H1 (cell line): ENCODE data around the gene DCAF6. TPM values are rescaled to one million over a fixed set of nuclear protein-coding genes. Genes with fewer than 3 reads are reported as not detected.

ENCODE experiments used
- CTCF ChIA-PET: fragments of 300-600 bp; sonication (Branson Sonifier 250); formaldehyde crosslinking; loops from one replicate; lab custom pipeline; 2021; ENCODE audit not compliant: partially characterized antibody; lab: Charles Lee
- POLR2A ChIA-PET: fragments of 300-600 bp; sonication (Branson Sonifier 250); formaldehyde crosslinking; loops from one replicate; lab custom pipeline; 2021; ENCODE audit warnings: inconsistent platforms; ENCODE audit not compliant: partially characterized antibody; lab: Charles Lee
- DNase-seq, 2 experiments: peaks; one replicate each; pipeline versions ENCODE4 v3.0.0 to v3.0.0-alpha.2; 2010 to 2022; ENCODE audit warnings: low spot score in 2 of 2, low read depth in 1 of 2, mixed read lengths in 1 of 2
- FAIRE-seq: peaks from 2 replicates; lab custom pipeline; 2011; peaks lifted over from hg19 to GRCh38; lab: Jason Lieb, UNC
- H2AFZ ChIP-seq: 2 replicates; pipeline ENCODE4 v1.8.1; 2012; ENCODE audit warnings: low read length, inconsistent platforms
- H2AK5ac ChIP-seq: 2 replicates; pipeline ENCODE4 v1.6.1; 2013; ENCODE audit warnings: low read depth, low read length
- H2BK120ac ChIP-seq: replicated peaks from 2 replicates; pipeline ENCODE3; 2013; ENCODE audit warnings: low read depth, low read length, inconsistent platforms
- H2BK12ac ChIP-seq: 2 replicates; pipeline ENCODE4 v1.6.1; 2013; ENCODE audit warnings: low read depth, low read length
- H2BK15ac ChIP-seq: 2 replicates; pipeline ENCODE4 v1.6.1; 2013; ENCODE audit warnings: low read length
- H2BK20ac ChIP-seq: 2 replicates; pipeline ENCODE4 v1.6.1; 2013; ENCODE audit warnings: low read length
- H2BK5ac ChIP-seq: 2 replicates; pipeline ENCODE4 v1.6.1; 2013; ENCODE audit warnings: low read depth, low read length
- H3K14ac ChIP-seq: 2 replicates; pipeline ENCODE4 v1.6.1; 2013; ENCODE audit warnings: inconsistent platforms; ENCODE audit not compliant: insufficient read length
- H3K18ac ChIP-seq: 2 replicates; pipeline ENCODE4 v1.6.1; 2013; ENCODE audit warnings: low read length; ENCODE audit errors: extremely low read depth
- H3K23ac ChIP-seq: 2 replicates; pipeline ENCODE4 v1.6.1; 2013; ENCODE audit warnings: inconsistent platforms; ENCODE audit not compliant: insufficient read length
- H3K23me2 ChIP-seq: 2 replicates; pipeline ENCODE4 v1.6.1; 2013; ENCODE audit warnings: low read depth, low read length
- H3K27ac ChIP-seq: 2 replicates; pipeline ENCODE4 v1.6.1; 2011; ENCODE audit warnings: low read depth, low read length, inconsistent platforms
- H3K27me3 ChIP-seq, 4 experiments: replicated peaks in 1 of 4; 1 replicate in 1 of 4; 2 replicates in 3 of 4; pipeline versions ENCODE4 v1.6.1 to v1.8.1; 2011 to 2013; ENCODE audit warnings: low read length in 3 of 4, mild to moderate bottlenecking in 3 of 4, inconsistent platforms in 2 of 4, mixed read lengths in 2 of 4, moderate library complexity in 1 of 4; ENCODE audit not compliant: control insufficient read depth in 3 of 4, insufficient read depth in 3 of 4; ENCODE audit errors: extremely low read depth in 1 of 4
- H3K36me3 ChIP-seq, 4 experiments: 2 replicates each; pipeline versions ENCODE4 v1.6.1 to v1.8.1; 2011 to 2013; ENCODE audit warnings: mild to moderate bottlenecking in 4 of 4, low read length in 3 of 4, moderate library complexity in 2 of 4, control low read depth in 1 of 4, inconsistent platforms in 1 of 4; ENCODE audit not compliant: insufficient read depth in 4 of 4, control insufficient read depth in 2 of 4
- H3K4ac ChIP-seq: replicated peaks from 2 replicates; pipeline ENCODE3; 2013; ENCODE audit warnings: low read length, low read depth, mixed read lengths, inconsistent platforms; ENCODE audit not compliant: insufficient read length
- H3K4me1 ChIP-seq, 4 experiments: replicated peaks in 1 of 4; 1 replicate in 1 of 4; 2 replicates in 3 of 4; pipeline versions ENCODE4 v1.6.1 to v1.8.1; 2011 to 2013; ENCODE audit warnings: low read length in 3 of 4, inconsistent platforms in 2 of 4, mixed read lengths in 1 of 4; ENCODE audit not compliant: insufficient read depth in 4 of 4, control insufficient read depth in 3 of 4
- H3K4me2 ChIP-seq, 2 experiments: 2 replicates each; pipeline versions ENCODE4 v1.6.1 to v1.8.1; 2011 to 2013; ENCODE audit warnings: low read depth in 2 of 2, low read length in 2 of 2, control low read depth in 1 of 2, inconsistent platforms in 1 of 2, mild to moderate bottlenecking in 1 of 2; ENCODE audit not compliant: insufficient read depth in 1 of 2
- H3K4me3 ChIP-seq, 4 experiments: fragments of 200-600, 300-600 bp in 1 of 4; sonication (generic), shearing (Covaris generic), sonication (Bioruptor Twin) in 1 of 4; 2 replicates each; pipeline versions ENCODE4 v1.5.1 to v1.8.1; 2011 to 2016; ENCODE audit warnings: low read length in 4 of 4, low read depth in 3 of 4, control low read depth in 2 of 4, inconsistent platforms in 2 of 4, mild to moderate bottlenecking in 2 of 4, mixed read lengths in 1 of 4, moderate library complexity in 1 of 4; ENCODE audit not compliant: insufficient read depth in 2 of 4; ENCODE audit errors: extremely low read depth in 1 of 4
- H3K56ac ChIP-seq: replicated peaks from 2 replicates; pipeline ENCODE3; 2013; ENCODE audit warnings: low read depth, mild to moderate bottlenecking, mixed read lengths, low read length, inconsistent platforms; ENCODE audit not compliant: insufficient read length
- H3K79me1 ChIP-seq: 2 replicates; pipeline ENCODE4 v1.6.1; 2013; ENCODE audit warnings: low read depth, low read length, control low read depth
- H3K79me2 ChIP-seq, 2 experiments: 2 replicates each; pipeline versions ENCODE4 v1.6.1 to v1.8.1; 2012 to 2013; ENCODE audit warnings: low read length in 2 of 2, mild to moderate bottlenecking in 2 of 2, inconsistent platforms in 1 of 2; ENCODE audit not compliant: insufficient read depth in 2 of 2, control insufficient read depth in 1 of 2
- H3K9ac ChIP-seq, 4 experiments: replicated peaks in 1 of 4; 1 replicate in 1 of 4; 2 replicates in 3 of 4; pipeline versions ENCODE4 v1.6.1 to v1.8.1; 2011 to 2013; ENCODE audit warnings: low read depth in 3 of 4, low read length in 3 of 4, control low read depth in 2 of 4, mild to moderate bottlenecking in 2 of 4, moderate library complexity in 2 of 4, inconsistent platforms in 1 of 4; ENCODE audit errors: extremely low read depth in 1 of 4
- H3K9me3 ChIP-seq, 2 experiments: 2 replicates each; pipeline versions ENCODE4 v1.6.1 to v1.8.1; 2012 to 2013; ENCODE audit warnings: mild to moderate bottlenecking in 2 of 2, moderate library complexity in 2 of 2, control low read depth in 1 of 2, inconsistent platforms in 1 of 2, low read depth in 1 of 2, low read length in 1 of 2, mixed read lengths in 1 of 2; ENCODE audit not compliant: insufficient read depth in 2 of 2
- H4K20me1 ChIP-seq, 2 experiments: replicated peaks in 1 of 2; 2 replicates each; pipeline versions ENCODE3 to v1.8.1; 2011 to 2013; ENCODE audit warnings: inconsistent platforms in 2 of 2, low read length in 2 of 2, mild to moderate bottlenecking in 1 of 2; ENCODE audit not compliant: insufficient read depth in 2 of 2, control insufficient read depth in 1 of 2
- H4K5ac ChIP-seq: 2 replicates; pipeline ENCODE4 v1.6.1; 2013; ENCODE audit warnings: low read length, low read depth, mixed read lengths, inconsistent platforms; ENCODE audit not compliant: insufficient read length
- H4K8ac ChIP-seq: 2 replicates; pipeline ENCODE4 v1.8.0; 2013; ENCODE audit warnings: mild to moderate bottlenecking, moderate library complexity, low read length, inconsistent platforms; ENCODE audit not compliant: insufficient read depth; ENCODE audit errors: extremely low read depth
- H4K91ac ChIP-seq: replicated peaks from 2 replicates; pipeline ENCODE3; 2013; ENCODE audit warnings: low read length, mixed read lengths, inconsistent platforms; ENCODE audit not compliant: insufficient read length
- EP300 ChIP-seq, 2 experiments: IDR thresholded peaks; 1 replicate in 1 of 2; 2 replicates in 1 of 2; pipeline ENCODE4 v1.6.1; 2011 to 2012; ENCODE audit warnings: low read depth in 2 of 2, low read length in 2 of 2, mild to moderate bottlenecking in 2 of 2, borderline replicate concordance in 1 of 2, inconsistent platforms in 1 of 2, moderate library complexity in 1 of 2
- KDM5A ChIP-seq: fragments of 200-600 bp; IDR thresholded peaks from 2 replicates; pipeline ENCODE4 v1.7.1; 2012; ENCODE audit warnings: mild to moderate bottlenecking, low read length, inconsistent platforms, mixed read lengths
- MAFK ChIP-seq: IDR thresholded peaks from 2 replicates; pipeline ENCODE4 v1.6.1; 2012; ENCODE audit warnings: low read depth, mild to moderate bottlenecking, improper control_type of control experiment, low read length
- POLR2A ChIP-seq, 2 experiments: IDR thresholded peaks; 1 replicate in 1 of 2; 2 replicates in 1 of 2; pipeline ENCODE4 v1.6.1; 2011; ENCODE audit warnings: low read depth in 2 of 2, low read length in 2 of 2, mild to moderate bottlenecking in 2 of 2; ENCODE audit errors: control extremely low read depth in 1 of 2
- RAD21 ChIP-seq, 2 experiments: IDR thresholded peaks in 1 of 2; conservative IDR thresholded peaks in 1 of 2; 2 replicates each; pipeline ENCODE4 v1.6.1; 2011; ENCODE audit warnings: low read depth in 2 of 2, low read length in 2 of 2, improper control_type of control experiment in 1 of 2, inconsistent platforms in 1 of 2, mild to moderate bottlenecking in 1 of 2, moderate library complexity in 1 of 2
- RXRA ChIP-seq: IDR thresholded peaks from 2 replicates; pipeline ENCODE4 v1.6.1; 2011; ENCODE audit warnings: low read depth, mild to moderate bottlenecking, low read length, moderate library complexity; ENCODE audit not compliant: insufficient read depth
- SP1 ChIP-seq: IDR thresholded peaks from 2 replicates; pipeline ENCODE4 v1.6.1; 2011; ENCODE audit warnings: low read depth, low read length
- SUZ12 ChIP-seq: fragments of 200-600 bp; sonication (generic); IDR thresholded peaks from 2 replicates; pipeline ENCODE4 v1.6.1; 2012; ENCODE audit warnings: mild to moderate bottlenecking, inconsistent platforms, low read length, moderate library complexity, mixed read lengths
- WGBS, 2 experiments: shearing (Covaris generic) in 1 of 2; methylation state at CpG; one replicate each; pipeline versions ENCODE4 v1.1.6 to v1.1.7; 2013 to 2015; ENCODE audit warnings: low lambda C conversion rate in 2 of 2, mixed read lengths in 2 of 2, inconsistent platforms in 1 of 2, low coverage in 1 of 2, missing lambda C conversion rate in 1 of 2; ENCODE audit not compliant: insufficient replicate concordance in 2 of 2, insufficient coverage in 1 of 2, insufficient read length in 1 of 2; ENCODE audit errors: extremely low coverage in 1 of 2, missing lambda C conversion rate in 1 of 2; 5-methylcytosine and 5-hydroxymethylcytosine counted together
- polyA plus RNA-seq, 7 experiments: library from polyadenylated mRNA; depleted of rRNA in 3 of 7; stranded (reverse) in 5 of 7; unstranded in 2 of 7; fragments of >200 nt in 5 of 7; fragments of 200-250 nt in 2 of 7; gene quantifications; 1 replicate in 5 of 7; 2 replicates in 1 of 7; 4 replicates in 1 of 7; pipeline versions ENCODE4 v1.2.1 to v1.2.3, GENCODE V29; 2011 to 2013; ENCODE audit warnings: missing spikeins in 2 of 7, mixed read lengths in 2 of 7
- total RNA-seq: library from RNA; stranded (reverse); fragmentation: NEBNext Ultra II Directional; extraction: Animal tissue kit (Norgen Biotek cat#: 25700); gene quantifications from 2 replicates; pipeline ENCODE4 v1.2.1, GENCODE V29; 2021
- TF ChIP-seq, protein P1 (sequence below): IDR thresholded peaks from 2 replicates; pipeline ENCODE4 v1.6.1; 2012; ENCODE audit warnings: low read length, inconsistent platforms

Gene DCAF6
- total and polyA plus RNA-seq, 2 of the 8 experiments (the other 6 are each of a cell fraction or from before 2014, with no cell fraction given) = 12.3 to 17.4 TPM

GRCh38 chr1:168083456-168084325 is 147.2 kb downstream of the DCAF6 start:
- H2AK5ac ChIP-seq = no peak overlapping the region
- no peaks in the 10 kb centered on the region for H3K79me2 ChIP-seq
- CTCF ChIA-PET = interaction anchor here (0.6 to 8.0 kb wide), 32 partner anchors 9 to 1174 kb away, joined by 3 to 76 read pairs (median 5); no protein-coding TSS in a partner anchor
- TF ChIP-seq SUZ12 (no peak), RAD21 (IDR thresholded peaks at IDR 0.05 in 1 of 2, conservative IDR thresholded peaks at IDR 0.05 in 1 of 2; ENCODE audit: low read depth in 2 of 2, low read length in 2 of 2) (no peak), SP1 (no peak), EP300 (IDR thresholded peaks at IDR 0.05; ENCODE audit: borderline replicate concordance in 1 of 2, low read depth in 2 of 2, low read length in 2 of 2) (no peak), KDM5A (no peak), POLR2A (IDR thresholded peaks at IDR 0.05; ENCODE audit: control extremely low read depth in 1 of 2, low read depth in 2 of 2, low read length in 2 of 2) (no peak), RXRA (no peak), MAFK (no peak)
- TF ChIP-seq, protein P1, sequence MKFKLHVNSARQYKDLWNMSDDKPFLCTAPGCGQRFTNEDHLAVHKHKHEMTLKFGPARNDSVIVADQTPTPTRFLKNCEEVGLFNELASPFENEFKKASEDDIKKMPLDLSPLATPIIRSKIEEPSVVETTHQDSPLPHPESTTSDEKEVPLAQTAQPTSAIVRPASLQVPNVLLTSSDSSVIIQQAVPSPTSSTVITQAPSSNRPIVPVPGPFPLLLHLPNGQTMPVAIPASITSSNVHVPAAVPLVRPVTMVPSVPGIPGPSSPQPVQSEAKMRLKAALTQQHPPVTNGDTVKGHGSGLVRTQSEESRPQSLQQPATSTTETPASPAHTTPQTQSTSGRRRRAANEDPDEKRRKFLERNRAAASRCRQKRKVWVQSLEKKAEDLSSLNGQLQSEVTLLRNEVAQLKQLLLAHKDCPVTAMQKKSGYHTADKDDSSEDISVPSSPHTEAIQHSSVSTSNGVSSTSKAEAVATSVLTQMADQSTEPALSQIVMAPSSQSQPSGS = no peak

More at GRCh38 chr1:168083456-168084325, 147.2 kb downstream of the DCAF6 start:
- H2BK12ac ChIP-seq = no peak overlapping the region
- H3K14ac ChIP-seq = no peak overlapping the region
- no peak overlapping the region for H2BK20ac ChIP-seq
- no peak overlapping the region for H2AFZ ChIP-seq
- H4K5ac ChIP-seq = no peak overlapping the region
- H3K79me1 ChIP-seq = no peaks in the 10 kb centered on the region
- FAIRE-seq (no peak), DNase-seq (no peak)
- no peak overlapping the region for H4K8ac ChIP-seq
- no peak overlapping the region for H3K4ac ChIP-seq
- H3K56ac ChIP-seq = no peak overlapping the region
- H2BK5ac ChIP-seq = no peak overlapping the region
- no peak overlapping the region for H3K18ac ChIP-seq
- H3K27ac ChIP-seq = no peak overlapping the region
- no peak overlapping the region for H2BK120ac ChIP-seq
- H3K4me1 ChIP-seq = 0 out of 7 replicates have a peak, but pooled peaks cover 0 to 2% (median 0%) of the 10 kb centered on the region in 4 experiments
- 89% methylated on average over 7 of the region's 7 CpGs; no CpG with 5 or more reads in 1 of the 2 experiments for WGBS, 2 experiments
- no peak overlapping the region for H3K23ac ChIP-seq
- peaks cover 0 to 2% (median 0%) of the 10 kb centered on the region in 4 experiments; a peak in 1 of 8 replicates for H3K36me3 ChIP-seq
- H3K9ac ChIP-seq = no peak overlapping the region
- H3K4me3 ChIP-seq = no peak overlapping the region
- H3K27me3 ChIP-seq = no peaks in the 10 kb centered on the region
- H4K20me1 ChIP-seq = peaks cover 0 to 1% of the 10 kb centered on the region in 2 experiments
- no peak overlapping the region for H4K91ac ChIP-seq
- no peak overlapping the region for H3K4me2 ChIP-seq
- POLR2A ChIA-PET = no interaction called here
- H2BK15ac ChIP-seq = no peak overlapping the region
- H3K9me3 ChIP-seq = no peaks in the 10 kb centered on the region
- no peaks in the 10 kb centered on the region for H3K23me2 ChIP-seq
